Liver (tissue), 3 donors: ENCODE data around the gene ASZ1.

Experiments
- HNF4A ChIP-seq, 2 donors: conservative IDR thresholded peaks; 2 replicates each; pipeline ENCODE4 v1.6.1; 2016; ENCODE audit warnings: antibody characterized with exemption in 2 of 2, mild to moderate bottlenecking in 2 of 2
- JUND ChIP-seq, 2 donors: IDR thresholded peaks; 2 replicates each; pipeline ENCODE4 v1.6.1; 2016; ENCODE audit warnings: antibody characterized with exemption in 2 of 2
- RAD21 ChIP-seq, 2 donors: IDR thresholded peaks; 2 replicates each; pipeline ENCODE4 v1.6.1; 2016; ENCODE audit warnings: antibody characterized with exemption in 2 of 2, mild to moderate bottlenecking in 2 of 2
- RXRA ChIP-seq, 2 donors: IDR thresholded peaks; 2 replicates each; pipeline ENCODE4 v1.6.1; 2017 to 2018; ENCODE audit warnings: antibody characterized with exemption in 2 of 2, mild to moderate bottlenecking in 1 of 2
- TAF1 ChIP-seq: conservative IDR thresholded peaks from 2 replicates; pipeline ENCODE4 v1.6.1; 2016; ENCODE audit warnings: antibody characterized with exemption, mild to moderate bottlenecking
- YY1 ChIP-seq: IDR thresholded peaks from 2 replicates; pipeline ENCODE4 v1.6.1; 2016; ENCODE audit warnings: antibody characterized with exemption, mild to moderate bottlenecking
- TF ChIP-seq, protein P1 (sequence below): fragments of 150-350 bp; IDR thresholded peaks from 2 replicates; pipeline ENCODE4 v1.5.1; 2017; ENCODE audit warnings: improper control_type of control experiment, low read depth, low read length; ENCODE audit not compliant: missing input control
- TF ChIP-seq, protein P2 (sequence below): IDR thresholded peaks from 2 replicates; pipeline ENCODE4 v1.6.1; 2016; ENCODE audit warnings: antibody characterized with exemption, mild to moderate bottlenecking
- TF ChIP-seq, protein P3 (sequence below): IDR thresholded peaks from 2 replicates; pipeline ENCODE4 v1.6.1; 2016; ENCODE audit warnings: antibody characterized with exemption
- TF ChIP-seq, protein P4 (sequence below): IDR thresholded peaks from 2 replicates; pipeline ENCODE4 v1.6.1; 2016; ENCODE audit warnings: antibody characterized with exemption
- TF ChIP-seq, protein P5 (sequence below): IDR thresholded peaks from 2 replicates; pipeline ENCODE4 v1.6.1; 2016; ENCODE audit warnings: antibody characterized with exemption
- donor health status: healthy.
- donor health status: healthy.

DNA sequence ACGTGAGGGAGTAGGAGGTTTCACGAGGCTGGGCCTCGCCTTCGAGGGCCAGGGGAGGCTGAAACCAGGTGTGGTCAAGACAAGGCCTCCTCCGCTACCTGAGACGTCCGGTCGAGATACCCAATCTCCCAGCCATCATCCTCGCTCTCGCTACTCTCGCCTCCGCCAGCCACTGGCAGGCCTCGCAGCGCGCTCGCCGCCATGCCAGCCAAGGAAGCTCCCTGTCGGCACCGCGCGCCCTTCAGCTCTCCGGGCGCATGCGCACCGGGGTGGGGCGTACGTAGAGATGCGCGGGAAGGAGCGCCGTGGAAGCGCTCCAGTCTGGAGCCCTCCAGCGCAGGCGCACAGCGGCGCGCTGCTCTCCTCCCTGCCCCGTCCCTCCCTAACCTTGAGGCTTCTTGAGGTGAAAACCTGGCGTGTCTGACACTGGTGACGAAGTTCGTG, at the start of gene ASZ1:
- TF ChIP-seq HNF4A (conservative IDR thresholded peaks at IDR 0.05): no peak
- TF ChIP-seq, protein P1, sequence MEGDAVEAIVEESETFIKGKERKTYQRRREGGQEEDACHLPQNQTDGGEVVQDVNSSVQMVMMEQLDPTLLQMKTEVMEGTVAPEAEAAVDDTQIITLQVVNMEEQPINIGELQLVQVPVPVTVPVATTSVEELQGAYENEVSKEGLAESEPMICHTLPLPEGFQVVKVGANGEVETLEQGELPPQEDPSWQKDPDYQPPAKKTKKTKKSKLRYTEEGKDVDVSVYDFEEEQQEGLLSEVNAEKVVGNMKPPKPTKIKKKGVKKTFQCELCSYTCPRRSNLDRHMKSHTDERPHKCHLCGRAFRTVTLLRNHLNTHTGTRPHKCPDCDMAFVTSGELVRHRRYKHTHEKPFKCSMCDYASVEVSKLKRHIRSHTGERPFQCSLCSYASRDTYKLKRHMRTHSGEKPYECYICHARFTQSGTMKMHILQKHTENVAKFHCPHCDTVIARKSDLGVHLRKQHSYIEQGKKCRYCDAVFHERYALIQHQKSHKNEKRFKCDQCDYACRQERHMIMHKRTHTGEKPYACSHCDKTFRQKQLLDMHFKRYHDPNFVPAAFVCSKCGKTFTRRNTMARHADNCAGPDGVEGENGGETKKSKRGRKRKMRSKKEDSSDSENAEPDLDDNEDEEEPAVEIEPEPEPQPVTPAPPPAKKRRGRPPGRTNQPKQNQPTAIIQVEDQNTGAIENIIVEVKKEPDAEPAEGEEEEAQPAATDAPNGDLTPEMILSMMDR: no peak
- TF ChIP-seq, protein P2, sequence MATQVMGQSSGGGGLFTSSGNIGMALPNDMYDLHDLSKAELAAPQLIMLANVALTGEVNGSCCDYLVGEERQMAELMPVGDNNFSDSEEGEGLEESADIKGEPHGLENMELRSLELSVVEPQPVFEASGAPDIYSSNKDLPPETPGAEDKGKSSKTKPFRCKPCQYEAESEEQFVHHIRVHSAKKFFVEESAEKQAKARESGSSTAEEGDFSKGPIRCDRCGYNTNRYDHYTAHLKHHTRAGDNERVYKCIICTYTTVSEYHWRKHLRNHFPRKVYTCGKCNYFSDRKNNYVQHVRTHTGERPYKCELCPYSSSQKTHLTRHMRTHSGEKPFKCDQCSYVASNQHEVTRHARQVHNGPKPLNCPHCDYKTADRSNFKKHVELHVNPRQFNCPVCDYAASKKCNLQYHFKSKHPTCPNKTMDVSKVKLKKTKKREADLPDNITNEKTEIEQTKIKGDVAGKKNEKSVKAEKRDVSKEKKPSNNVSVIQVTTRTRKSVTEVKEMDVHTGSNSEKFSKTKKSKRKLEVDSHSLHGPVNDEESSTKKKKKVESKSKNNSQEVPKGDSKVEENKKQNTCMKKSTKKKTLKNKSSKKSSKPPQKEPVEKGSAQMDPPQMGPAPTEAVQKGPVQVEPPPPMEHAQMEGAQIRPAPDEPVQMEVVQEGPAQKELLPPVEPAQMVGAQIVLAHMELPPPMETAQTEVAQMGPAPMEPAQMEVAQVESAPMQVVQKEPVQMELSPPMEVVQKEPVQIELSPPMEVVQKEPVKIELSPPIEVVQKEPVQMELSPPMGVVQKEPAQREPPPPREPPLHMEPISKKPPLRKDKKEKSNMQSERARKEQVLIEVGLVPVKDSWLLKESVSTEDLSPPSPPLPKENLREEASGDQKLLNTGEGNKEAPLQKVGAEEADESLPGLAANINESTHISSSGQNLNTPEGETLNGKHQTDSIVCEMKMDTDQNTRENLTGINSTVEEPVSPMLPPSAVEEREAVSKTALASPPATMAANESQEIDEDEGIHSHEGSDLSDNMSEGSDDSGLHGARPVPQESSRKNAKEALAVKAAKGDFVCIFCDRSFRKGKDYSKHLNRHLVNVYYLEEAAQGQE: no peak
- TF ChIP-seq JUND (IDR thresholded peaks at IDR 0.05): no peak
- no peak for TF ChIP-seq RAD21 (IDR thresholded peaks at IDR 0.05)
- TF ChIP-seq TAF1: no peak
- TF ChIP-seq, protein P3, sequence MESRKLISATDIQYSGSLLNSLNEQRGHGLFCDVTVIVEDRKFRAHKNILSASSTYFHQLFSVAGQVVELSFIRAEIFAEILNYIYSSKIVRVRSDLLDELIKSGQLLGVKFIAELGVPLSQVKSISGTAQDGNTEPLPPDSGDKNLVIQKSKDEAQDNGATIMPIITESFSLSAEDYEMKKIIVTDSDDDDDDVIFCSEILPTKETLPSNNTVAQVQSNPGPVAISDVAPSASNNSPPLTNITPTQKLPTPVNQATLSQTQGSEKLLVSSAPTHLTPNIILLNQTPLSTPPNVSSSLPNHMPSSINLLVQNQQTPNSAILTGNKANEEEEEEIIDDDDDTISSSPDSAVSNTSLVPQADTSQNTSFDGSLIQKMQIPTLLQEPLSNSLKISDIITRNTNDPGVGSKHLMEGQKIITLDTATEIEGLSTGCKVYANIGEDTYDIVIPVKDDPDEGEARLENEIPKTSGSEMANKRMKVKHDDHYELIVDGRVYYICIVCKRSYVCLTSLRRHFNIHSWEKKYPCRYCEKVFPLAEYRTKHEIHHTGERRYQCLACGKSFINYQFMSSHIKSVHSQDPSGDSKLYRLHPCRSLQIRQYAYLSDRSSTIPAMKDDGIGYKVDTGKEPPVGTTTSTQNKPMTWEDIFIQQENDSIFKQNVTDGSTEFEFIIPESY: no peak
- no peak for TF ChIP-seq RXRA (IDR thresholded peaks at IDR 0.05)
- TF ChIP-seq, protein P4, sequence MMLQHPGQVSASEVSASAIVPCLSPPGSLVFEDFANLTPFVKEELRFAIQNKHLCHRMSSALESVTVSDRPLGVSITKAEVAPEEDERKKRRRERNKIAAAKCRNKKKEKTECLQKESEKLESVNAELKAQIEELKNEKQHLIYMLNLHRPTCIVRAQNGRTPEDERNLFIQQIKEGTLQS: no peak
- TF ChIP-seq, protein P5, sequence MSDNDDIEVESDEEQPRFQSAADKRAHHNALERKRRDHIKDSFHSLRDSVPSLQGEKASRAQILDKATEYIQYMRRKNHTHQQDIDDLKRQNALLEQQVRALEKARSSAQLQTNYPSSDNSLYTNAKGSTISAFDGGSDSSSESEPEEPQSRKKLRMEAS: no peak
- no peak for TF ChIP-seq YY1
